ENCODE results near the gene ADA.

Gene ADA

DNA sequence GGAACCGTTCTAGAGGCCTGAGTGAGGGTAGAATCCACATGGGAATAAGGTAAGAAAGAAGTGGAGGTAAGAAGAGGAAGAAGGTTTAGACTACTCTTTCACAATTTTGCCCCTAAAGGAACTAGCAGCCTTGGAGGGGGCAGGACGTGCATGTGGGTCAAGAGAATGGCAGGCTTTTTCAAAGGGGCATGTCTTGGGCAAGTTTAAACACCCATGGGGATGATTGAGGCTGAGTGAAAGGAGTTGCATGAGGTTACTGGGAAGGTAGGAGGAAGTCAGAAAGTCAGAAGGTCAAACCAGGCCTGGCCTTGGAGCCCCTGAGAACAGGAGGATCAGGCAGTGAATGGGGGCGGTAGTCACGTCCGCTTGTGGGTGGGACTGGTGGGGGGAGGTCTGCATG is 10.2 kb downstream of the ADA start:
- peak overlapping the region; percentile 71; the same call in 1 of the 2 replicates for H3K27ac ChIP-seq
- TF ChIP-seq CTCF (conservative IDR thresholded peaks at IDR 0.05) = no peak

DNA sequence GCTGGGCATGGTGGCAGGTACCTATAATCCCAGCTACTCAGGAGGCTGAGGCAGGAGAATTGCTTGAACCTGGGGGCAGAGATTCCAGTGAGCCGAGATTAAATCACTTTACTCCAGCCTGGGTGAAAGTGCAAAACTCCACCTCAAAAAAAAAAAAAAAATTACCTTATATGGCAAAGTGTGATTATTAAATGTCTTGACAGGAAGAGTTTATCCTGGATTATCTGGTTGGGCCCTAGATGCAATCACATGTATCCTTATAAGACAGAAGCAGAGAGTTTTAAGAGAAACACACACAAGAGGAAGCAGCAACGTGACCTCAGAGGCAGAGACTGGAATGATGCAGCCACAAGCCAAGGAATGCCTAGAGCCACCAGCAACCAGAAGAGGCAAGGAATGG is 11.0 kb downstream of the ADA start:
- H3K27ac ChIP-seq = no peak overlapping the region
- no peak for TF ChIP-seq CTCF (conservative IDR thresholded peaks at IDR 0.05)

DNA sequence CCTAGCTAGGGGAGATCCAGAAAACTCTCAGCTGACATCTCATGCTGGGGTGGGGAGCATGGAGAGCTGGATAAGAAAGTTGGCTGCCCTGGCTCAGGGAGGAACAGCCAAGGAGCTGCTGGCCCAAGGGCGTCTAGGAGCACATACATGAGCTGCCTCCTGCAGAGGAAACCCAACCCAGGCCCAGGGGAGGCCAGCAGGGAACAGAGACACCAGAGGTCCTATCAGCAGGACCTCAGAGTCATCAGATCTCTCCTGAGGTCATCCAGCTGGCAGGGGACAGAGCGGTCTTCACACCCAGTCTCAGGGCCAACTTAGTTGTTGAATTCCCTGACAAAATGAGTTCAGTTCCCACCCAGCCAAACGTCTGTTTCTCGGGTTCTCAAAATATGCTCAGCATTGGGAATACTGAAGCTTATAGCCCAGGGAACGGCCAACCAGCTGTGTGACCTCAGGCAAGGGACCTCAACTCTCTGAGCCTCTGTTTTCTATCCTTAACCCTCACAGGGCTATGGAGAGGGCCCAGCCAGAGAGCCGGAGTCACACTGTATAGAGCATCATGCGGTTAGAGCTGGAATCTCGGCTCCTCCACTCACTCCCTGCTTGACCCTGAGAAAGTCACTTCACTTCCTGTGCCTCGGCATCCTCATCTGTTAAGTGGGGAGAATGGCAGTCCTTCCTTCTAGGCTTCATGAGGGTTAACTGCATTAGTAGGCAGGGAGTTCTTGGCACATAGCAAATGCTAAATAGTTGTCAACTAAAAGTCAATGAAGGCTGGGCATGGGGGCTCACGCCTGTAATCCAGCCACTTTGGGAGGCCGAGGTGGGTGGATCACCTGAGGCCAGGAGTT is 13.8 kb downstream of the ADA start:
- no peak for TF ChIP-seq CTCF (conservative IDR thresholded peaks at IDR 0.05)
- H3K27ac ChIP-seq = no peak overlapping the region

DNA sequence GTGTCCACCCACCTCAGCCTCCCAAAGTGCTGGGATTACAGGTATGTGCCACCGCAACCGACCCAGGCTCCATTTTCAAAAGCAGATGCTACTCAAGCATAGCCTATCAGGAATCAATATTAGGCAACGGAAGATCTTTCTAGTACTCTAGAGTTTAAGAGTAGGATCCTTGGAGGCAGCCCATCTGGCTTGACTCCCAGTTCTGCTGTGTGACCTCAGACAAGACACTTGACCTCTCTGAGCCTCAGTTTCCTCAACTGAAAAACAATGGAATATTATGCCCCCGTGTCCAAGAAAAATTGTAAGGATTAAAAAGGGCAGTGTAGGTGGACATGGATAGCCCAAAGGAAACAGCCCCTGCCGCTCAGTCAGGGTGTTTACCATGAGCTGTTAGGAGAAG is 14.5 kb downstream of the ADA start:
- no peak for TF ChIP-seq CTCF (conservative IDR thresholded peaks at IDR 0.05)
- H3K27ac ChIP-seq = no peak overlapping the region

GRCh38 chr20:44635877-44636276 is 15.6 kb downstream of the ADA start:
- no peak overlapping the region for H3K27ac ChIP-seq
- no peak for TF ChIP-seq CTCF (conservative IDR thresholded peaks at IDR 0.05)

GRCh38 chr20:44633872-44634600 is 17.5 kb downstream of the ADA start:
- no peak overlapping the region for H3K27ac ChIP-seq
- no peak for TF ChIP-seq CTCF (conservative IDR thresholded peaks at IDR 0.05)

- H3K27ac ChIP-seq = no peak overlapping the region
Observed at GRCh38 chr20:44633187-44633810, 18.2 kb downstream of the ADA start.

More at GRCh38 chr20:44633187-44633810, 18.2 kb downstream of the ADA start:
- no peak for TF ChIP-seq CTCF (conservative IDR thresholded peaks at IDR 0.05)
